ENCODE measurements around the gene VPS9D1.

GRCh38 chr16:89669755-89670154 lies 50.9 kb downstream of the VPS9D1 start:
- no peak for TF ChIP-seq CTCF (conservative IDR thresholded peaks at IDR 0.05)
- TF ChIP-seq ZFX (IDR thresholded peaks at IDR 0.05) = no peak

All from C4-2B (cell line).